ENCODE measurements around the gene ZDHHC16. TPM values are rescaled to one million over a fixed set of nuclear protein-coding genes. Genes with fewer than 3 reads are reported as not detected.

ZDHHC16 gene
- total and polyA plus RNA-seq, 7 donors = 19.7 to 44.9 (median 23.3) TPM

DNA sequence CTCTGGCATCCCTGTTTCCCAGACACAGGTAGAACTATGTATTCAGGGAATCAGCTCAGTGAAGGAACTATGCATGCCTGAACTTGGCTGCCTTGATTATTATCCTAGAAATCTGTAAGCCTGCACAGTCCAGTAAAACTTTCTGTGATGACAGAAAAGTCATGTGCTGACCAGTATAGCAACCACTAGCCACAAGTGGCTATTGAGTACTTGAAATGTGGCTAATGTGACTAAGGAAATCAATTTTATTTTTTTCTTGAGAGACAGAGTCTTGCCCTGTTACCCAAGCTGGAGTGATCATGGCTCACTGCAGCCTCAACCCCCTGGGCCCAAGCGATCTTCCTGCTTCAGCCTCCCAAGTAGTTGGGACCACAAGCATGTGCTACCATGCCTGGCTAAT lies 3.7 kb upstream of the ZDHHC16 start:
- Histone ChIP-seq H3K9me3 (no peaks in the 10 kb centered on the region), H3K27me3 (ENCODE audit: insufficient read depth in 3 of 3, low read length in 2 of 3) (no peaks in the 10 kb centered on the region), H3K36me3 (ENCODE audit: insufficient read depth in 1 of 2, low read depth in 1 of 2) (peaks cover 3 to 57% of the 10 kb centered on the region in 2 donors), H3K4me3 (no peak overlapping the region), H3K27ac (no peak overlapping the region), H3K4me1 (peaks cover 21% of the 10 kb centered on the region)
- TF ChIP-seq, protein P1, sequence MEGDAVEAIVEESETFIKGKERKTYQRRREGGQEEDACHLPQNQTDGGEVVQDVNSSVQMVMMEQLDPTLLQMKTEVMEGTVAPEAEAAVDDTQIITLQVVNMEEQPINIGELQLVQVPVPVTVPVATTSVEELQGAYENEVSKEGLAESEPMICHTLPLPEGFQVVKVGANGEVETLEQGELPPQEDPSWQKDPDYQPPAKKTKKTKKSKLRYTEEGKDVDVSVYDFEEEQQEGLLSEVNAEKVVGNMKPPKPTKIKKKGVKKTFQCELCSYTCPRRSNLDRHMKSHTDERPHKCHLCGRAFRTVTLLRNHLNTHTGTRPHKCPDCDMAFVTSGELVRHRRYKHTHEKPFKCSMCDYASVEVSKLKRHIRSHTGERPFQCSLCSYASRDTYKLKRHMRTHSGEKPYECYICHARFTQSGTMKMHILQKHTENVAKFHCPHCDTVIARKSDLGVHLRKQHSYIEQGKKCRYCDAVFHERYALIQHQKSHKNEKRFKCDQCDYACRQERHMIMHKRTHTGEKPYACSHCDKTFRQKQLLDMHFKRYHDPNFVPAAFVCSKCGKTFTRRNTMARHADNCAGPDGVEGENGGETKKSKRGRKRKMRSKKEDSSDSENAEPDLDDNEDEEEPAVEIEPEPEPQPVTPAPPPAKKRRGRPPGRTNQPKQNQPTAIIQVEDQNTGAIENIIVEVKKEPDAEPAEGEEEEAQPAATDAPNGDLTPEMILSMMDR (IDR thresholded peaks at IDR 0.05) = no peak
- intact Hi-C loops (cut with DNase I) = no loop called here
- no peak for DNase-seq
- no peak for ATAC-seq
- WGBS, 3 donors = 93 to 100% (median 98%) methylated on average over 1 of the region's 1 CpG

DNA sequence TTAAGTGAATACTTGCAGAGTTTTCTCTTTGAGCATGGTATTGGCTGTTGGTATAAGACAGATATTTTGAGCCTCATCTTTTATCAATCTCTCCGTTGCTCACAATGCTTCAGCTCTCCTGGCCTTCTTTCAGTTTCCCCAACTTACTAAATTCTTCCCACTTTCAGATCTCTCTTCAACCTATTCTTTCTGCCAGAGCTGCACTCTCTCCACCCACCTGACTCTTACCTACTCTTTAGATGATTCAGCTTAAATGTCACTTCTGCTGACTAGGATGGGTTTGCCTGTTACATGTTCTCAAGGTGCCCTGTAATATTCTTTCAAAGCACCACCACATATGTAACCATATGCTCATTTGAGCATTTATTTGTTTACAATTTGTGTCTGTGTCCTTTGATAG lies 1.8 kb upstream of the ZDHHC16 start:
- peaks cover 29% of the 10 kb centered on the region for H3K4me1 ChIP-seq
- no peak for DNase-seq
- no peak for ATAC-seq
- H3K27ac ChIP-seq = no peak overlapping the region
- no peaks in the 10 kb centered on the region for H3K9me3 ChIP-seq
- TF ChIP-seq, protein P1 (IDR thresholded peaks at IDR 0.05) = no peak
- intact Hi-C loops (cut with DNase I) = no loop called here
- H3K36me3 ChIP-seq (ENCODE audit: insufficient read depth in 1 of 2, low read depth in 1 of 2) = peaks cover 0 to 38% of the 10 kb centered on the region in 2 donors
- H3K27me3 ChIP-seq (ENCODE audit: insufficient read depth in 3 of 3, low read length in 2 of 3) = no peaks in the 10 kb centered on the region
- H3K4me3 ChIP-seq = no peak overlapping the region
- 91 to 96% (median 92%) methylated on average over 1 of the region's 1 CpG for WGBS, 3 donors

DNA sequence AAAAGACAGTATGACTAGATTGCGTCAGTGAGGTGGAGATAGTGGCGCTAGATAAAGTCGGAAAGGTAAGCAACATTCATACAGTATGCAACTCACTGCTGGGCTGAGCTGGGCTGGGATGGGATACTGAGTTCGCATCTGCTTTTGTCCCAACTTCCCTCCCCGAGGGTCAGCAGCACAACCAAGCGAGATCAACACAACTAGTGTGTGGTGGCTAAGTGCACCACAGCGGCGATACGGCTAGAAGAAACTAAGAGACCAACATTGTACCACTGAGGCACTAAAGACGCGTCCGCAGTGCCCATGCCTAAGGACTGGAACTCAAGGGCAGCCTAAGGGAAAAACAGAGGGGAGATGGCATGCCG lies 636 bp upstream of the ZDHHC16 start:
- H3K27ac ChIP-seq = peak overlapping the region; percentile 24
- TF ChIP-seq, protein P1 (IDR thresholded peaks at IDR 0.05) = no peak
- H3K9me3 ChIP-seq = no peaks in the 10 kb centered on the region
- H3K36me3 ChIP-seq (ENCODE audit: insufficient read depth in 1 of 2, low read depth in 1 of 2) = peaks cover 0 to 27% of the 10 kb centered on the region in 2 donors
- peak overlapping the region; percentile 87 for H3K4me3 ChIP-seq
- H3K4me1 ChIP-seq = peaks cover 29% of the 10 kb centered on the region
- WGBS, 3 donors = 2 to 3% (median 2%) methylated on average over 13 of the region's 13 CpGs
- intact Hi-C loops (cut with DNase I) = no loop called here
- DNase-seq (no peak), ATAC-seq (peak; percentile 1 to 31 (median 2))
- no peaks in the 10 kb centered on the region for H3K27me3 ChIP-seq (ENCODE audit: insufficient read depth in 3 of 3, low read length in 2 of 3)

DNA sequence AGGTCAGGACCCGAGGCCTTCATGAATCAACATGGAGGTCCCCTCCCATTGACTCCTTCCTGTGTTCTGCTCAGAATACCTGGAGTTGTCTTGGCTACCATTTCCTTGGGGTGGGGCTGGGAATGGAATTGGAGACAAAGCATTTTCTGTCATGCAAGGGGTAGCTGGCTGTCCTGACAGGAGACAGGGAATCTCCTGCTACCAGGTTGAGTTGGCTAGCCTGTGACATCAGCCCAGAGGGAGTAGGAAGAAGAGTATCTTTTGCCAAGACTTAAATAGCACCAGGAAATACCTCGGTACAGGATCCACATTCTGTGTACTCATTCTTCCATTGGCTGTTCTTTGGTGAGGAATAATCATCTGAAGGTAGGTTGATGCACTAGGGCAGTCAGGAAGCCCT lies 4.9 kb downstream of the ZDHHC16 start:
- ATAC-seq = no peak
- no peak for DNase-seq
- no peaks in the 10 kb centered on the region for H3K27me3 ChIP-seq (ENCODE audit: insufficient read depth in 3 of 3, low read length in 2 of 3)
- TF ChIP-seq, protein P1 (IDR thresholded peaks at IDR 0.05) = no peak
- WGBS, 3 donors = 38 to 51% (median 47%) methylated on average over 2 of the region's 2 CpGs
- H3K4me1 ChIP-seq = peaks cover 23% of the 10 kb centered on the region
- peaks cover 3 to 35% of the 10 kb centered on the region in 2 donors for H3K36me3 ChIP-seq (ENCODE audit: insufficient read depth in 1 of 2, low read depth in 1 of 2)
- intact Hi-C loops (cut with DNase I) = no loop called here
- H3K4me3 ChIP-seq = no peak overlapping the region
- no peaks in the 10 kb centered on the region for H3K9me3 ChIP-seq
- H3K27ac ChIP-seq = no peak overlapping the region

DNA sequence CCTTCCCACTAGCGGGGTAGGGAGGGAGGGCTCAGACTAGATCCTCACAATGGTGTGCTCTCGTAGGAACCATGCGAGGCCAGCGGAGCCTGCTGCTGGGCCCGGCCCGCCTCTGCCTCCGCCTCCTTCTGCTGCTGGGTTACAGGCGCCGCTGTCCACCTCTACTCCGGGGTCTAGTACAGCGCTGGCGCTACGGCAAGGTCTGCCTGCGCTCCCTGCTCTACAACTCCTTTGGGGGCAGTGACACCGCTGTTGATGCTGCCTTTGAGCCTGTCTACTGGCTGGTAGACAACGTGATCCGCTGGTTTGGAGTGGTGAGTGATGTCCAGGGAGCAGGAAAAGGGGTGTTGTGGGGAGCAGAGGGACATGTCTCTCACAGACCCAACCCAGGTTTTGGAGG lies 5.6 kb downstream of the ZDHHC16 start:
- peaks cover 3 to 43% of the 10 kb centered on the region in 2 donors for H3K36me3 ChIP-seq (ENCODE audit: insufficient read depth in 1 of 2, low read depth in 1 of 2)
- 91 to 96% (median 95%) methylated on average over 14 to 17 of the region's 17 CpGs for WGBS, 3 donors
- no peaks in the 10 kb centered on the region for H3K27me3 ChIP-seq (ENCODE audit: insufficient read depth in 3 of 3, low read length in 2 of 3)
- H3K9me3 ChIP-seq = no peaks in the 10 kb centered on the region
- H3K4me3 ChIP-seq = no peak overlapping the region
- peaks cover 21% of the 10 kb centered on the region for H3K4me1 ChIP-seq
- intact Hi-C loops (cut with DNase I) = no loop called here
- H3K27ac ChIP-seq = no peak overlapping the region
- TF ChIP-seq, protein P1 (IDR thresholded peaks at IDR 0.05) = no peak
- peak in 2 of 4 donors; percentile 4 to 19 for ATAC-seq
- no peak for DNase-seq

Data from psoas muscle (tissue), 8 donors.